Mesenchymal stem cell (in vitro differentiated cells and primary cell): Measurements from ENCODE around the gene LDLRAP1.
"Not testable (repeated sequence)": the region's sequence is repeated elsewhere in the genome, so short reads cannot be mapped to it uniquely, and the experiment has no call there.

ENCODE experiments used
- DNase-seq: peaks from one replicate; pipeline ENCODE4 v3.0.0-alpha.2; 2013
- H2AFZ ChIP-seq: one replicate; pipeline ENCODE4 v1.6.1; 2013; ENCODE audit warnings: low read depth, mild to moderate bottlenecking, control low read depth, inconsistent platforms, low read length, moderate library complexity
- H2AK5ac ChIP-seq: 2 replicates; pipeline ENCODE4 v1.6.1; 2013; ENCODE audit warnings: low read length, moderate library complexity, mild to moderate bottlenecking, inconsistent platforms; ENCODE audit not compliant: severe bottlenecking
- H2BK120ac ChIP-seq: one replicate; pipeline ENCODE4 v1.6.1; 2013; ENCODE audit warnings: low read depth, mild to moderate bottlenecking, inconsistent platforms, low read length, moderate library complexity
- H2BK12ac ChIP-seq, 2 experiments: one replicate each; pipeline ENCODE4 v1.6.1; 2013; ENCODE audit warnings: inconsistent platforms in 2 of 2, low read length in 2 of 2, mild to moderate bottlenecking in 2 of 2, moderate library complexity in 2 of 2, control low read depth in 1 of 2
- H2BK15ac ChIP-seq: one replicate; pipeline ENCODE4 v1.6.1; 2013; ENCODE audit warnings: mild to moderate bottlenecking, low read depth, inconsistent platforms; ENCODE audit not compliant: poor library complexity, severe bottlenecking
- H2BK5ac ChIP-seq: 2 replicates; pipeline ENCODE4 v1.6.1; 2013; ENCODE audit warnings: low read depth, mild to moderate bottlenecking, low read length, control low read depth, inconsistent platforms; ENCODE audit not compliant: poor library complexity, severe bottlenecking
- H3K14ac ChIP-seq, 2 experiments: one replicate each; pipeline ENCODE4 v1.6.1; 2013; ENCODE audit warnings: inconsistent platforms in 2 of 2, low read length in 2 of 2, control low read depth in 1 of 2, mild to moderate bottlenecking in 1 of 2, moderate library complexity in 1 of 2
- H3K18ac ChIP-seq, 2 experiments: one replicate each; pipeline ENCODE4 v1.6.1; 2013; ENCODE audit warnings: inconsistent platforms in 2 of 2, low read length in 2 of 2, control low read depth in 1 of 2, low read depth in 1 of 2, mild to moderate bottlenecking in 1 of 2
- H3K23ac ChIP-seq, 2 experiments: one replicate each; pipeline ENCODE4 v1.6.1; 2013; ENCODE audit warnings: inconsistent platforms in 2 of 2, low read length in 2 of 2, mild to moderate bottlenecking in 2 of 2, moderate library complexity in 2 of 2, control low read depth in 1 of 2
- H3K27ac ChIP-seq: 2 replicates; pipeline ENCODE4 v1.5.1; 2013; ENCODE audit warnings: mild to moderate bottlenecking, moderate library complexity, low read length, control low read depth, inconsistent platforms; ENCODE audit not compliant: poor library complexity, severe bottlenecking
- H3K27me3 ChIP-seq, 2 experiments: 2 replicates each; pipeline versions ENCODE4 v1.6.1 to v1.7.0; 2013; ENCODE audit warnings: low read length in 2 of 2, mild to moderate bottlenecking in 2 of 2, moderate library complexity in 2 of 2, control low read depth in 1 of 2, inconsistent platforms in 1 of 2; ENCODE audit not compliant: control insufficient read depth in 1 of 2, insufficient read depth in 1 of 2
- H3K36me3 ChIP-seq, 2 experiments: 2 replicates each; pipeline versions ENCODE4 v1.6.1 to v1.7.0; 2013; ENCODE audit warnings: low read length in 2 of 2, control low read depth in 1 of 2, inconsistent platforms in 1 of 2, low read depth in 1 of 2, mild to moderate bottlenecking in 1 of 2; ENCODE audit not compliant: insufficient read depth in 2 of 2, control insufficient read depth in 1 of 2
- H3K4ac ChIP-seq, 2 experiments: one replicate each; pipeline ENCODE4 v1.6.1; 2013; ENCODE audit warnings: inconsistent platforms in 2 of 2, low read length in 2 of 2, mild to moderate bottlenecking in 2 of 2, moderate library complexity in 2 of 2, control low read depth in 1 of 2, low read depth in 1 of 2
- H3K4me1 ChIP-seq: 2 replicates; pipeline ENCODE4 v1.6.1; 2013; ENCODE audit warnings: low read depth, low read length, control low read depth; ENCODE audit not compliant: control insufficient read depth, insufficient read depth
- H3K4me2 ChIP-seq: 2 replicates; pipeline ENCODE4 v1.6.1; 2013; ENCODE audit warnings: low read length, mild to moderate bottlenecking, inconsistent platforms; ENCODE audit not compliant: poor library complexity, severe bottlenecking
- H3K4me3 ChIP-seq, 2 experiments: 2 replicates each; pipeline versions ENCODE4 v1.5.1 to v1.7.0; 2013; ENCODE audit warnings: low read length in 2 of 2, mild to moderate bottlenecking in 2 of 2, control low read depth in 1 of 2, low read depth in 1 of 2; ENCODE audit not compliant: insufficient read depth in 1 of 2
- H3K79me1 ChIP-seq: replicated peaks from 2 replicates; pipeline ENCODE4 v1.6.1; 2013; ENCODE audit warnings: mild to moderate bottlenecking, control low read depth, low read length, inconsistent platforms; ENCODE audit not compliant: poor library complexity, severe bottlenecking
- H3K9ac ChIP-seq: 2 replicates; pipeline ENCODE4 v1.7.0; 2013; ENCODE audit warnings: mild to moderate bottlenecking, low read length, moderate library complexity
- H3K9me3 ChIP-seq: 2 replicates; pipeline ENCODE4 v1.7.0; 2013; ENCODE audit warnings: mild to moderate bottlenecking, low read length; ENCODE audit not compliant: control insufficient read depth
- H4K8ac ChIP-seq: one replicate; pipeline ENCODE4 v1.6.1; 2013; ENCODE audit warnings: inconsistent platforms, mild to moderate bottlenecking, low read length, moderate library complexity
- H4K91ac ChIP-seq: one replicate; pipeline ENCODE4 v1.6.1; 2013; ENCODE audit warnings: mild to moderate bottlenecking, low read length, inconsistent platforms
- WGBS: methylation state at CpG from one replicate; pipeline ENCODE4 v1.1.7; 2013; ENCODE audit warnings: mixed read lengths; 5-methylcytosine and 5-hydroxymethylcytosine counted together

Gene LDLRAP1

DNA sequence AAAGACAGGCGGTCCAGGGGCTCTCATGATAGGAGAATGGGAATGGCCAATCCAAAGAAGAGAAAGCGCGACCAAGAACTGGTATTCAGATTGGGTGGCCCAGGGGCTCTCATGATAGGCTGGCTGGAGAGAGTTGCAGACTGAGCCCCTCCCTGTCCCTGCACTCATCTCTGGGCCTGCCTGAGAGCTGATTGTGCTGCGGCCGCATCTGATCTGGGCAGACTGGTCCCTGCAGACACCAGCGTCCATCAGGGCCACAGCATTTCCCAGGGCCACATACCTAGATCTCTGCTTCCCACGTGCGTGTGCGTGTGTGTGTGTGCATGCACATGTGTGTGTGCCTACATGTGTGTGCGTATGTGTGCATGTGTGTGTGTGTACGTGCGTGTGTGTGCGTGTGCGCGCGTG lies 42.8 kb downstream of the LDLRAP1 start:
- Histone ChIP-seq H3K4me3 (no peak overlapping the region), H3K4me2 (no peak overlapping the region), H4K91ac (no peak overlapping the region), H3K4ac (no peak overlapping the region), H2BK5ac (no peak overlapping the region), H2BK12ac (peak overlapping the region in 1 of 2 experiments; percentile 37), H3K9ac (no peak overlapping the region), H2AK5ac (no peak overlapping the region), H3K27ac (no peak overlapping the region), H3K27me3 (peaks cover 0 to 4% of the 10 kb centered on the region in 2 experiments), H3K23ac (peak overlapping the region in 1 of 2 experiments; percentile 2), H3K9me3 (peaks cover 5% of the 10 kb centered on the region), H3K14ac (peak overlapping the region in 1 of 2 experiments; percentile 89), H3K18ac (no peak overlapping the region), H2AFZ (no peak overlapping the region), H4K8ac (no peak overlapping the region), H2BK15ac (no peak overlapping the region), H2BK120ac (no peak overlapping the region), H3K4me1 (peaks cover 2% of the 10 kb centered on the region), H3K79me1 (no peaks in the 10 kb centered on the region), H3K36me3 (peaks cover 0 to 3% of the 10 kb centered on the region in 2 experiments)
- WGBS = 84% methylated on average over 13 of the region's 16 CpGs
- DNase-seq = no peak

DNA sequence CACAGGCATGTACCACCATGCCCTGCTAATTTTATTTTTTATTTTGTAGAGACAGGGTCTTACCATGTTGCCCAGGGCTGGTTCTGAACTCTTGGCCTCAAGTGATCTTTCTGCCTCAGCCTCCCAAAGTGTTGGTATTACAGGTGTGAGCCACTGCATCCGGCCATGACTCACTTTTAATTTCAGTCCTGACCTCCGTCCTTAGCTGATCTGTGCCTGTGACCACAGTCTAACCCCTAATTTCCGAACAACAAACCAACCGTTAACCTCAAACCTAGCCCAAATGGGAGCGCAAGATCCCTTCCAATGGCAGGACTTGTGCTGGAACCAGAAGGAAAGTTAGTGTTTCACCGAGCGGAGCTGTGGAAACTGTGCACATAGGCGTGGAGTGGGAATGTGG lies 43.9 kb downstream of the LDLRAP1 start:
- H2BK12ac ChIP-seq = no peak overlapping the region
- H3K14ac ChIP-seq = no peak overlapping the region
- peaks cover 5% of the 10 kb centered on the region for H3K9me3 ChIP-seq
- H3K4me1 ChIP-seq = peaks cover 2% of the 10 kb centered on the region
- H4K91ac ChIP-seq = no peak overlapping the region
- no peak overlapping the region for H3K4me2 ChIP-seq
- no peak overlapping the region for H2AK5ac ChIP-seq
- no peak overlapping the region for H3K4ac ChIP-seq
- no peak overlapping the region for H2AFZ ChIP-seq
- H3K4me3 ChIP-seq = no peak overlapping the region
- H3K23ac ChIP-seq = no peak overlapping the region
- DNase-seq = no peak
- H3K79me1 ChIP-seq = no peaks in the 10 kb centered on the region
- H3K36me3 ChIP-seq = peaks cover 0 to 3% of the 10 kb centered on the region in 2 experiments
- no peak overlapping the region for H2BK15ac ChIP-seq
- no peak overlapping the region for H3K9ac ChIP-seq
- no peak overlapping the region for H2BK120ac ChIP-seq
- no peak overlapping the region for H3K18ac ChIP-seq
- no peak overlapping the region for H2BK5ac ChIP-seq
- 83% methylated on average over 8 of the region's 8 CpGs for WGBS
- H4K8ac ChIP-seq = no peak overlapping the region
- H3K27ac ChIP-seq = no peak overlapping the region
- no peaks in the 10 kb centered on the region for H3K27me3 ChIP-seq

DNA sequence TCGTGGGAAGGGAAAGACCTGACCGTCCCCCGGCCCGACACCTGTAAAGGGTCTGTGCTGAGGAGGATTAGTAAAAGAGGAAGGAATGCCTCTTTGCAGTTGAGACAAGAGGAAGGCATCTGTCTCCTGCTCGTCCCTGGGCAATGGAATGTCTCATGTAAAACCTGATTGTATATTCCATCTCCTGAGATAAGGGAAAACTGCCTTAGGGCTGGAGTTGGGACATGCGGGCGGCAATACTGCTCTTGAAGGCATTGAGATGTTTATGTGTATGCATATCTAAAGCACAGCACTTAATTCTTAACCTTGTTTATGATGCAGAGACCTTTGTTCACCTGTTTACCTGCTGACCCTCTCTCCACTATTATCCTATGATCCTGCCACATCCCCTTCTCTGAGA lies 44.8 kb downstream of the LDLRAP1 start:
- H3K4me3 ChIP-seq, H3K27ac ChIP-seq, H3K79me1 ChIP-seq, H3K27me3 ChIP-seq, DNase-seq, H3K23ac ChIP-seq, H4K8ac ChIP-seq, H2BK15ac ChIP-seq, H3K4me2 ChIP-seq, H2BK5ac ChIP-seq, H3K9ac ChIP-seq, H3K9me3 ChIP-seq, H2BK12ac ChIP-seq, H2BK120ac ChIP-seq, H3K4ac ChIP-seq, H3K4me1 ChIP-seq, H3K14ac ChIP-seq, H2AFZ ChIP-seq, H3K18ac ChIP-seq, H4K91ac ChIP-seq, H2AK5ac ChIP-seq, H3K36me3 ChIP-seq: not testable (repeated sequence)
- 29% methylated on average over 5 of the region's 7 CpGs for WGBS

DNA sequence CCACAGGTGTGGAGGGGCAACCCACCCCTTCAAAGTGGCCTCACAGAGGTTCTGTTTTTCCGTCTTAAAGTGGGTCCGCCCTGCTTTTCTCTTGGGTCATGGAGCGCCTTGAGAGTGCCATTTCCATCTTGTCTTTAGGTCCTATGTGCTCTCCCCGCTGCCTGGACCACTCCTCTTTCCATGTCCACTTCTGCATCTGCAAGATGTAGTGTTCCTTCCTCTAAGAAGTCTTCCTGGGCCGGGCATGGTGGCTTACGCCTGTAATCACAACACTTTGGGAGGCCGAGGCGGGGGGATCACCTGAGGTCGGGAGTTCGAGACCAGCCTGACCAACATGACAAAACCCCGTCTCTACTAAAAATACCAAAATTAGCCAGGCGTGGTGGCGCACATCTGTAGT lies 45.4 kb downstream of the LDLRAP1 start:
- not testable (repeated sequence) for H3K27me3 ChIP-seq, H3K9me3 ChIP-seq, H2BK12ac ChIP-seq, H3K4ac ChIP-seq, H2BK5ac ChIP-seq, H3K4me2 ChIP-seq, H2AK5ac ChIP-seq, DNase-seq, H3K9ac ChIP-seq, H4K8ac ChIP-seq, H3K23ac ChIP-seq, H2AFZ ChIP-seq, H3K36me3 ChIP-seq, H3K4me1 ChIP-seq, H3K79me1 ChIP-seq, H3K4me3 ChIP-seq, H4K91ac ChIP-seq, H3K27ac ChIP-seq, H2BK15ac ChIP-seq, H2BK120ac ChIP-seq, H3K18ac ChIP-seq, H3K14ac ChIP-seq
- WGBS = 93% methylated on average over 8 of the region's 13 CpGs
